ENCODE data around the gene ZDHHC20.

GRCh38 chr13:21385710-21386109, 73.4 kb downstream of the ZDHHC20 start:
- TF ChIP-seq ZNF513 (CRISPR knock-in tag; conservative IDR thresholded peaks at IDR 0.05) (no peak), POLR2A (IDR thresholded peaks at IDR 0.05; ENCODE audit: insufficient read depth in 1 of 2, low read depth in 2 of 2, low read length in 2 of 2) (no peak), HDAC6 (IDR thresholded peaks at IDR 0.05; ENCODE audit: low read depth, low read length) (no peak), ATF7 (IDR thresholded peaks at IDR 0.05) (no peak), ATF7 (CRISPR knock-in tag; IDR thresholded peaks at IDR 0.05) (no peak), ATF3 (CRISPR knock-in tag; IDR thresholded peaks at IDR 0.05) (no peak), PATZ1 (CRISPR knock-in tag; IDR thresholded peaks at IDR 0.05) (no peak)
